Measurements from ENCODE around the gene C15orf39.

Gene C15orf39

GRCh38 chr15:75174102-75174501 is 27.6 kb upstream of the C15orf39 start:
- no peak for DNase-seq

GRCh38 chr15:75174729-75175128 is 27.0 kb upstream of the C15orf39 start:
- no peak for DNase-seq

DNA sequence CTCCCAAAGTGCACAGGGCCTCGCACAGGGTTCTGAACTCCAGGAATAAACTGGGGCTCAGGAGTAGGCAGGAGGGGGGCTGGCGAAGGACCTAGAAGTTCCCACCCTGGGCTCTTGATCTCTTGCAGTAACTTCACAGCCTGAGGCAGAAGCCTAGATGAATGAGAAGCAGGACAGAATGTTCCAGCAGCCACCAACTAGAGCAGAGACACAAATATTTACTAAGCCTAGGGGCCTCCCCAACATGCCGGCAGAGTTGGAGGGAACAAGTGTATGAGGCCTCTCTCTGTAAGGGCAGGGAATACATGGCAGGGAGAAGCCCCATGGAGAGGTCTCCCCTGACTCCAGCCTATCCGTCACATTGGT is 25.3 kb upstream of the C15orf39 start:
- DNase-seq = no peak

GRCh38 chr15:75177360-75178071 is 24.2 kb upstream of the C15orf39 start:
- no peak for DNase-seq

DNA sequence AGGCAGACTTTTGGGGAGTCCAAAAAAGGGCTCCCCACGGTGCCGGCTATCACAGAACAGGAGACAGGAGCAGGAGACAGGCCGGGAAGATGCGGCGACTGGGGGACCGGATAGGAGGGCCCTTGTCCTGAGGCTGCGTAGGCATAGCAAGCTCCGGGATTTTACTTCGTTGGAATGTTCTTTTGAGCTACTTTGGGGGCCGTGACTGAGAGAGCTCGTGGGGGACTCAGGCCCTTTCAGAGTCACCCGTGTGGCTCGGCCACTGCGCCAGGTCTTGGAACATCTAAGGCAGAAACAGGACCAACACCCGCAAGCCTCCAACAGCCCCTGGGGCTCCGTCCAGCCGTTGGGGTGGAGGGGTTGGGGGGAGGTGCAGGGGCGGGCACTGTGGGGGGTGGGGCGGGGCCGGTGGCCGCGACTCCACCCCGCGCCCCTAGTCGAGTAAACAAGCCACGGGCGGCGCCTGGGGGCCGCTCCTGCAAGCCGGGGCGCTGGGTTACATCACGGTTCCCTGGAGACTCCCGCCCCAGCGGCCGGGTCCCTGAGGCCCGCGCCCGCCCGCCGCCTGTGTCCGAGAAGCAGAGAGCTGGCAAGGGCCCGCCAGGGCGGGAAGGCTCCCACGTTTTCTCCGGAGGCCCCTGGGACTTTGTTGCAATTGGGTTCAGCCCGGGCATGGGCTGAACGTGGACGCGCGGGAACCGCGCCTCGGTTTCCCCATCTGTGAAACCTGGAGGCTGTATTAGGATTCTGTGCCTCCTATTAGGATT is 23.3 kb upstream of the C15orf39 start:
- no peak for DNase-seq

DNA sequence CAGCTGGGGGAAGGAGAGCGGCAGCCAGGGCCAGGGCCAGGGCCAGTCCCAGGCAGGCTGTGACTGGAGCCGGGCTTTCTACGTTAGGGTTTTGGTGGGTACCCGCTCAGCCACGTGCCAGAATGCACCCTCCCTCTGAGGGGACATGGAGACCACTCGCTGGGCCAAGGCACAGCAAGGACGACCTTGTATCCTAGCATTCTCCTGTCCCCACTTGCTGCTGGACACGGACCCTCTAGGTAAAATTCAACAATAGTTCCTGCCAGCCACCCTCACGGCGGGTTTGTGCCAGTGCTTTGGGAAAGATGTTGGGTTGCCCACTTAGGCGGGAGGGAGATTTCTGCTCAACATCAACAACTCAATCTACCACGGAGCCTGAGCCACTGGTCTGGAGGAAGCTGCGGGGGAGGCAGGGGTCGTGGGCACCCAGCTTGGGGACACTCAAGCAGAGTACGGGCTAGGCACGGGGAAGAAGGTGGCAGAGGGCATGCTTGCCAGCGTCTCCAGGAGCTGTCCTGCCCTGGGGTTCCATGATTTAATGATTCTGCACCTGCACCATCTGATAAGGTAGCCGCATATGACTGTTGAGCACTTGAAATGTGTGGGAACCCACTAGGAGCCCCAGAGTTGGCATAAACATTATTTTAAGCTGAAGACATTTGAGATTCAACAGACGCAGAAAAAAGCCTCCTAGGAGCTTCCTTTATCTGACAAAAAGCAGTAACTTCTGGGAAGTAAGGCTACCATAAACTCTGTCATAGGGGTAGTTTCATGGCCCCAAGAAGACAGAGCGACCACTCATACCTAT is 22.5 kb upstream of the C15orf39 start:
- no peak for DNase-seq

GRCh38 chr15:75179746-75180140 is 21.9 kb upstream of the C15orf39 start:
- DNase-seq = no peak

DNA sequence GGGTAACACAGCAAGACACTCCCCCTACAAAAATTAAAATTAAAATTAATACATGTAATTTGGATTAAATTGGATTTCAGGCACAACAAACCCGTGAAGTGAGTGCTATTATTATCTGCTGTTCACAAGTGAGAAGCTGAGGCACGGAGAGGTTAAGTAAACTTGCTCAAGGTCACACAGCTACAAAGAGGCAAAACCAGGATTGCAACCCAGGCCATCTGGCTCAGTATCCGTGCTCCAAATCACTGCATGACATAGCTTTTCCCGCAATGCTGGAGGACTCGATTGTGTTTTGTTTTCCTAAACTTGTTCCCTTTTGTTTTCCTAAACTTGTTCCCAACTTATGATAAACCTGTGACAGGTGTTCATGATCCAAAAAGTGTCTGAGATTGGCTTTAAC is 19.9 kb upstream of the C15orf39 start:
- no peak for DNase-seq

DNA sequence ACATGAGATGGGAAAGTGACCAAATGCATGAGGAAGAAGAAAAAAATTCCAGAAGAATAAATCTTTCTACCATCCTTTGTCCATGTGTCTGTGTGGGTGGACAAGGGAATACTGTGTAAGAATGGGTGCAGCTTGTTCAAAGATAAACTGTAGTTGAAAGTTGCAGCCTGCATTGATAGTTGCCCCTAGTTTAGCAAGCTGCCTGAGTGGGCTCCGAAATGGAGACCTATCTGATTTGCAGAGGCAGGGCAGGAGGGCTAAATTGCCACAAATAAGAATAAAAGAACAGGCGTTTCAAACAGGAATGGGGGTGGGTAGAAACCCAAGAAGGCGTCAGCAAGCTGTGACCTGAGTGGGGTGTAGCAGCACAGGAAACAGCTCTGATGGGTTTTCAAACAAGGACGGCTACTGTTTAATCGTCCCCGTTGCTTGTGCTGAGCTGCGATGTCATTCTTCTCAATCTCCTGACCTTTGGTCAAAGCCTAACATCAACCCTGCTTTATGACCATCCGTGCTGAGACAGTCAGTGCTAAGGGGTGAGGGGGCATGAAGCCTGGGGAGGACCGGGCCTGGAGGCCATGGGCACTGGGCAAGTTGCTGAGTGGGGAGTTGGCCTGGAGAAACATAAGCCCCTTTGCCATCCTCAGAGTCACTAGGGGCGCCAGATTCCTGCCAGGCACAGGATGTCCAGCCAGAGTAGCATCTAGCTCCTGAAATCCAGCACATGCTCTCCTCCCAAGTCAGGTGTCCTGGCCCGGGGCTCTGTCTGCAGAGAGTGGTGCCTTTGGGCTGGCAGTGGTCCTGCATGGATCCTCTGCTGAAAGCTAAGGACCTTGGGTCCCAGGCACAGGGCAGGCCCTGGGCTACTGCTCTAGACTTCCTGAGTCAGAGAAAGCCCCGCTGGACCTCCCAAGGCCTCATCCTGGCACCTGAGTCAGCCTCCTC is 19.2 kb upstream of the C15orf39 start:
- peak in 1 of 3 experiments; percentile 38 for DNase-seq

GRCh38 chr15:75185271-75186029 is 16.2 kb upstream of the C15orf39 start:
- DNase-seq = no peak

DNA sequence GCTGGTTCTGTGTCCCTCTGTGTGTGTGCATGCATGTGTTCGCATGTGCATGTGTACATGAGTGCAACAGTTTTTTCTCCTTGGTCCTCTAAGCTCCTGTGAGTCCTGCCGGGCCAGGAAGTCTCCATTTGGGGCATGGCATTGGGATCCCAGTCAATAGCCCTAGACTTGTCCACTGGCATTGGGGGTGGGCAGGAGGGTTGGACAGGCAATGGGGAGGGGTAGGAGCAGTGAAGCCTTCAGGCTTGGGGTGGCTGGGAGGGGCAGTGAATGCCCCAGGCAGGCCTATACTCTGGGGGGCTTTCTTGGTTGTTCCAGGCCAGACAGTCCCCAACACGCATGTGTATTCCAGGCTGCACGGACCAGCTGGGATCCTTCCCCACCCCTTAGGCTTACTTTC is 15.6 kb upstream of the C15orf39 start:
- no peak for DNase-seq

DNA sequence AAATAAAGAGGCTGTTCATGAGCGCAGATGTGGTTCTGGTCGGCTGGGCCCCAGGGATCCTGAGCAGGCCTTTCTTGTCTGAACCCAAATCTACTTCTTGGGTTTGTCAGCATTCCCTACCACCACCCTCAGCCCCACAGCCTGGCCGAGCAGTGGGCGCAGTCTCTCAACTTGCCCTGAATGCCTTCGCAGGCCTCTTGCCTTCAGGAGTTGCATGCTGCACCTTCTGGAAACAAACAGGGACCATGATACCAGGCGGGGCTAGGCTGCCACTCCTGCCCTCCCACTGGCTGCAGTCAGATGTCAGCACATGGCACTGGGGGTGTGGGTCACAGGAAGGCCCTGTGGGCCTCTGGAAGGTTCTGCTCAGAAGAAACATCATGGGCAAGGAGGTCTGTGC is 13.2 kb upstream of the C15orf39 start:
- DNase-seq = no peak

GRCh38 chr15:75191235-75191634 is 10.4 kb upstream of the C15orf39 start:
- no peak for DNase-seq

DNA sequence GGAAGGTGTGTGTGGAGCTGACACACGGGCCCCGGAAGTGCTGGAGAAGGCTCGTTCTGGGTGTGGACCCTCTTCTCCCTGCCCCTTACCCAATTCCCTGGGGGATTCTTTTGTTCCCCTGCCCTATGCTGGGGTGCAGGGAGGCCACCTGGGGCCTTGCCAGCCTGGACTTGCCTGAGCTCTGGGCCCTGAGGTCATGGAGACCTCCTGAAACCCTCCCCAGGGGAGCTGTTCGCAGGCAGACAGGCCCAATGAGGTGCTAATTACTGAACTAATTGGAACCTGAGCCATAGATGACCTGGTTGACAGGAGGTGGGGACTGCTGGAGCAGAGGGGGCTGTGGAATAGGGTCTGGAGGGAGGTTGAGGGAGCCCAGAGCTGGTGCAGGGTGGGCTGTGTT is 9.4 kb upstream of the C15orf39 start:
- peak in 2 of 3 experiments; percentile 66 to 81 for DNase-seq

DNA sequence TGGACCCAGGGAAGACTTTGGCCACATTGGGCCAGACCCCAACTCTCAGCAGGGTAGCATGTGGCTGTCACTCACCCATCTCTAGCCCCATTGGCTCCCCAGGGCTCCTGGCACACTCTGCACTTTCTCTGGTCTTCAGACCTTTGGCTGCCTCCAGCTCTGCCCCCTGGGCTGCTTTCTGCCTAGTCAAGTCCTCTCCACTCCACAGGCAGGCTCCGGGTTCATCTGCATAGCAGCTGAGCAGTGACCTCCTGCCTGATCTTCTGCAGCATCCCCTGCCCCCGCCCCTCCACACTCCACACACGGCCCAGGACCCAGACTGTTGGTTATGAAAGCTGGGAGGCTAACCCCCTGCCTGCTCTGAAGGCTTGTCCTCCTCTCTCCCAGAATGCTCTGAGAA is 8.4 kb upstream of the C15orf39 start:
- DNase-seq = peak in 1 of 3 experiments; percentile 46

- DNase-seq = peak in 2 of 3 experiments; percentile 19 to 23
Measured at GRCh38 chr15:75193976-75194375, 7.7 kb upstream of the C15orf39 start.

DNA sequence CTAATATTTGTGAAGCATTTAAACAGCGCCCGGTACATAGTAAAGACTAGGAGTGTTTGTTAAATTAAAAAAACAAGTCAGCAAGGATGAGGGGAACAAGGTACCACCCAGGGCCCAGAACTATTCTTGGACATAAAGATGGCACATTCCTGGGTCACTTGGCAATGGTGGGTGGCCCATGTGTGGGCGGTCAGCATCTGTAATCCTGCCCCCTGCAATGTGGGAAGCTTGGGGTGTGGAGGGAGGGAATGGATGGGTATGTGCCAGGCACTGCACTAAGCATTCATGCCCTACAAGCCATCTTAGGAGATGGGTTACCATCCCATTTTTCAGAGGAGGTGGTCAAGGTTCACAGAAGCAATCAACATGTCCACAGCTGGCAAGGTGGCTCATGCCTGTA is 7.3 kb upstream of the C15orf39 start:
- DNase-seq = no peak

DNA sequence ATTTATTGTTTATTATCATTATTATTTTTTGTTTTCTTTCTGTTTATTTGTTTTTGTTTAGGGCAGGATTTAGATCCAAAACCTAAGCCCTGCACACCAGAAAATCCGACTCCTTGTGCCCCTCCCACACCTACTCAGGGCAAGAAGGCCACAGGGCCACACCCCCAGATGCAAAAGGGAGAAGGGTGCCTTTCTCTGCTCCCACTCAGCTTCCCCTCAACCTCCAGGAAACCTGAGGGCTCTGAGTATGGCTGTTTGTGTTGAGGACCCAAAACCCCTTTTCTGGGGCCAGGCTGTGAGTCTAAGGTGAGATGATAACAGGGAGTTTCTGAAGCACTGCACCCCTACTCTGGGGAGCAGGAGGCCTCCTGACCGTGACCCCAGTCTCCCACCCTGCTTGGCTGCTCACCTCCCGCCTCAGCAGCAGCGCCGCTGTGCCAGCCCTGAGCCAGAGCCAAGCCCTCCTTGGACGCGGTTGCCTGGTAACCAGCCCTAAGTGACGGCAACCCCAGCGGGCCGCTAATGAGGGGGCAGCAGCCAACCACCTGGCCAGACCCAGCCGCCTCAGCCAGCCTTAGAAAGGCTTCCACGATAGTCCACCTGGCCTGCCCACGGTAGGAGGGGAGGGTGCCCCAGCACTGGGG is 6.4 kb upstream of the C15orf39 start:
- DNase-seq = peak; percentile 70 to 99 (median 99)

- peak; percentile 46 to 99 (median 99) for DNase-seq
Measured at GRCh38 chr15:75195766-75196241, 5.9 kb upstream of the C15orf39 start.

DNA sequence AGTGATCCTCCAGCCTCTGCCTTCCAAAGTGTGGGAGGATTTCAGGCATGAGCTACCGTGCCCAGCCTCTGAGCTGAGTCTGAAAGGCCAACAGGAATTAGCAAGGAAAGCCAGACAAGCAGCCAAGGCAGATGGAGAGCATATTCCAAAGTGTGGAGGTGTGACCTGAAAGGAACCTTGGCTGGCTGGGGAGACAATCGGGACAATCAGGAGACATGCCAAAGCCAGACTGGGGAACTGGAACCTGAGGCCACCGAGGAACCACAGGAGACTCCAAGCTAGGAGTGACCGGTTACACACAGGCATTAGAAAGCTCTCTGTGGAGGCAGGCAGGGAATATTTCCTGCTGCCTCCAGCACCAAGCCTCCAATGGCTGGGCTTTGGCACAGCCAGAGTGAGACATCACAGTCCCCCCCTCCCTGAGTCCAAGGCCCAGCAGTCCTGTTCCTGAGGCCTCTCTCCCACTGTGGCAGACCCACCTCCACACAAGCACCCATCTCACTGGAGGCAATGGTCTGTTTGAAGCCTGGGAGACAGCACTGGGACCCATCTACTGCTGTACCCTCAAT is 4.5 kb upstream of the C15orf39 start:
- no peak for DNase-seq

Data from NCI-H1417 (cell line).